T1000 (cell line): ENCODE measurements around the gene WASHC4.

Source experiments
- DNase-seq: peaks from one replicate; lab custom pipeline; 2025; ENCODE audit warnings: mixed read lengths; lab: John Stamatoyannopoulos, UW

WASHC4 gene, protein sequence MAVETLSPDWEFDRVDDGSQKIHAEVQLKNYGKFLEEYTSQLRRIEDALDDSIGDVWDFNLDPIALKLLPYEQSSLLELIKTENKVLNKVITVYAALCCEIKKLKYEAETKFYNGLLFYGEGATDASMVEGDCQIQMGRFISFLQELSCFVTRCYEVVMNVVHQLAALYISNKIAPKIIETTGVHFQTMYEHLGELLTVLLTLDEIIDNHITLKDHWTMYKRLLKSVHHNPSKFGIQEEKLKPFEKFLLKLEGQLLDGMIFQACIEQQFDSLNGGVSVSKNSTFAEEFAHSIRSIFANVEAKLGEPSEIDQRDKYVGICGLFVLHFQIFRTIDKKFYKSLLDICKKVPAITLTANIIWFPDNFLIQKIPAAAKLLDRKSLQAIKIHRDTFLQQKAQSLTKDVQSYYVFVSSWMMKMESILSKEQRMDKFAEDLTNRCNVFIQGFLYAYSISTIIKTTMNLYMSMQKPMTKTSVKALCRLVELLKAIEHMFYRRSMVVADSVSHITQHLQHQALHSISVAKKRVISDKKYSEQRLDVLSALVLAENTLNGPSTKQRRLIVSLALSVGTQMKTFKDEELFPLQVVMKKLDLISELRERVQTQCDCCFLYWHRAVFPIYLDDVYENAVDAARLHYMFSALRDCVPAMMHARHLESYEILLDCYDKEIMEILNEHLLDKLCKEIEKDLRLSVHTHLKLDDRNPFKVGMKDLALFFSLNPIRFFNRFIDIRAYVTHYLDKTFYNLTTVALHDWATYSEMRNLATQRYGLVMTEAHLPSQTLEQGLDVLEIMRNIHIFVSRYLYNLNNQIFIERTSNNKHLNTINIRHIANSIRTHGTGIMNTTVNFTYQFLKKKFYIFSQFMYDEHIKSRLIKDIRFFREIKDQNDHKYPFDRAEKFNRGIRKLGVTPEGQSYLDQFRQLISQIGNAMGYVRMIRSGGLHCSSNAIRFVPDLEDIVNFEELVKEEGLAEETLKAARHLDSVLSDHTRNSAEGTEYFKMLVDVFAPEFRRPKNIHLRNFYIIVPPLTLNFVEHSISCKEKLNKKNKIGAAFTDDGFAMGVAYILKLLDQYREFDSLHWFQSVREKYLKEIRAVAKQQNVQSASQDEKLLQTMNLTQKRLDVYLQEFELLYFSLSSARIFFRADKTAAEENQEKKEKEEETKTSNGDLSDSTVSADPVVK

DNA sequence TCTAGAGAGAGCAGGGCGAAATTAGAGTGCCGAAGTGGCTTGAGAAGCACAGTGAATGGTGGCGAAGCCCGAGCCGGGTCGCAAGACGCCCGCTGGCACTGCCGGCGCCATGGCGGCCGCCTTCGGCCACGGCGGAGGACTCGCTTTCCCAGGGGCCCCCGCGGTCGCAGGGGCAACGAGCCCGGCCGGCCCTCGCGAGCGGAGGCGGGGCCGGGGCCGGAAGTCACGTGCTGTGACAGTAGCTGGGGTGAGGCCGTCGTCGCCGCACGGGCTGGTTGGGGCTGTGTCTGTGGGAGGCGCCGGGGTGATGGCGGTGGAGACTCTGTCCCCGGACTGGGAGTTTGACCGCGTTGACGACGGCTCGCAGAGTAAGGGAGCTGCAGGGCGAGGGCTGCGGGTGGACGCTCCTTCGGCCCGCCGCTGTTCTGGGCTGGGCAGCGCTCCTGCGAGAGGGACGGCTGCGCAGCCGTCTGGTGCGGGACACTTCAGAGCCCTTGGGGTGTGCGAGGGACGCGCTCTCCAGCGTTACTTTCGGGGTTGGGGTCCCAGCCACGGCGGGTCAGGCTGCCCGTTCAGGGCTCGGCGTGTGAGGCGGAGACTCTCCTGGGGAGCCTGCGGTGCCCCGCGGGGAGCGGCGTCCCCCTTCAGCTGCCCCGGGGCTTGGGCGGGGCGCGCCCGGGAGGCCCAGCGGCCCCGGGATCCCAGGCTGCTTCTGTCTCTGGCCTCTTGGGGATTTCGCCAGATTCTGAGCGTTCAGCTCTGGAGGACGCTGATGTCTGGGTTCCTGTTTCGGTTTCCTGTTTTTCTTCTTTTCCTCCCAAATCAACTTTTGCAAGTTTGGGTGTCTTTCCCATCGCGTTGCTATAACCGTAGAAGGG, at the start of gene WASHC4:
Gene WASHC4 (plus strand): TSS at position 238 of the 878 bp plus-strand sequence. CDS start 70 bp downstream, at position 308.
- peak; percentile 84 for DNase-seq

DNA sequence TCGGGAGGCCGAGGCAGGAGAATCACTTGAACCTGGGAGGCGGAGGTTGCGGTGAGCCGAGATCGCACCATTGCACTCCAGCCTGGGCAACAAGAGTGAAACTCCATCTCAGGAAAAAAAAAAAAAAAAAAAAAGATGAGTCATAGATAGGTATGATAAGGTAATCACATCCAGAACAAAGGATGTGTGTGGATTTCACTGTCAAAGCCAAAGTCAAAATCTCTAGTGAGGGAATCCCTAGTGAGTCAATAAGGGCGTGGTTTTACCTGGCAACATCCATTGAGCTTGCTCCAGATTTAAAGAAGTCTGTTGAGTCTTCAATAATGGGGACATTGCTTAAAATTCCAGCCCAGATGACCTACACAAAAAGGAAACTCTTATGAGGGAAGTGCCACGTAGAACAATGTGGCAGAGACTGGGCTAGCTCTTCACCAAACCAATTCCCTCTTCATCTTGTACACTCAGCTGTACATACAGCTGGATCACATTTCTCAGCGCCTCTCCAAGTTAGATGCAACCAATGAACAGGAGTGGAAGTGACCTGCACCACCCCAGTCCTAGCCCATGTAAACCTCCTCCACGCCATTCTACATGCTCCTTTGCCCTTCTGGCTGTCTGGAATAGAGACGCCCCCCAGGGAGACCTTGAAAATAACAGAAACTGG, 46.7 kb upstream of the WASHC4 start:
- no peak for DNase-seq

DNA sequence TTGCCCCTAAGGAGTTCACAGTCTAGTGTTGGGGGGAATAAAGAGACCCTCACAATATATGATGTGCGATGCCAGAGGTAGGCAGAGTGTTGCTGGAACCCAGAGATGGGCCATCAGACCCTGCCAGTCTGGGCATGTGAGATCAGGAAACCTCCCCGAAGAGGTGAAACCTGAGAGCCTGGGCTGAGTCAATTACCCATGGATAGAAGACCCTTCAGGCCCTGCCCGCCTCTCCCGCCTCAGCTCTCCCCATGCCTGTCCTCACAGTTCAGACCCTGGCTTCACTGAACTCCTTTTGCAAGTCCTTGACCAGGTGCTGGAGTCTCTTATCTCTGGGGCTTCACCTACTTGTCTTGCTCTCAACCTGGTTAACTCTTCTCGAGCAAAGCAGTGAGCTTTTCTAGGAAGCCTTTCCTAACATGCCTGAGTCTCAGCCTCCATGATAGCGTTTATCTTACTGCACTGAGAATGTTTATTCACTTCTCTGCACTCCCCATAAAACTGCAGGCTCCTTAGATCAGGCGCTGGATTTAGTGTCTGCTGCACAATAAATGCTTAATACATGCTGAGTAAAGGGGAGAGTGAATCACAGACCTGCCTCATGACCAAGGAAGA, 42.9 kb upstream of the WASHC4 start:
- no peak for DNase-seq

DNA sequence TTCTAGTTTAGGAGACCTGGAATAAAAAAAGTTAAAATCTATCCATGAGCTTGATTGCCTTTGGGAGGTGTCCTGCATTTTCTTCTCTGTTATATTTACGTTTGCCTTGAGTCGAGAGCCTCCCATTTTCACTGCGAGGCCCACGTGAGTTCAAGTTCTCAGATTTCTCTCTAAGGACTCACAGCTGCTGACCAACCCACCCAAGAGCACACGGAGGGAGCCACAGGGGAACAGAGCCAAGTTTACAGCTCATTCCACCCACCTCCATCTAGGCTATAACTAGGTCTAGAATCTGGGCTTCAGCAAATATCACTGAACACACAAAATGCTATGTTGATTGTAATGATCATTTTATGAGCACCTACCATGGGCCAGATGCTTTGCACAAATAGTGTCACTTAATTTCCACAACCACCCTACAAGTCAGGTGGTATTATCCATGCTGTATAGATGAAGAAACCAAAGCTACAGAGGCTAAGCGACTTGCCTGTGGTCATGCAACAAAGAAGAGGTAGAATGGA, 40.0 kb upstream of the WASHC4 start:
- no peak for DNase-seq

DNA sequence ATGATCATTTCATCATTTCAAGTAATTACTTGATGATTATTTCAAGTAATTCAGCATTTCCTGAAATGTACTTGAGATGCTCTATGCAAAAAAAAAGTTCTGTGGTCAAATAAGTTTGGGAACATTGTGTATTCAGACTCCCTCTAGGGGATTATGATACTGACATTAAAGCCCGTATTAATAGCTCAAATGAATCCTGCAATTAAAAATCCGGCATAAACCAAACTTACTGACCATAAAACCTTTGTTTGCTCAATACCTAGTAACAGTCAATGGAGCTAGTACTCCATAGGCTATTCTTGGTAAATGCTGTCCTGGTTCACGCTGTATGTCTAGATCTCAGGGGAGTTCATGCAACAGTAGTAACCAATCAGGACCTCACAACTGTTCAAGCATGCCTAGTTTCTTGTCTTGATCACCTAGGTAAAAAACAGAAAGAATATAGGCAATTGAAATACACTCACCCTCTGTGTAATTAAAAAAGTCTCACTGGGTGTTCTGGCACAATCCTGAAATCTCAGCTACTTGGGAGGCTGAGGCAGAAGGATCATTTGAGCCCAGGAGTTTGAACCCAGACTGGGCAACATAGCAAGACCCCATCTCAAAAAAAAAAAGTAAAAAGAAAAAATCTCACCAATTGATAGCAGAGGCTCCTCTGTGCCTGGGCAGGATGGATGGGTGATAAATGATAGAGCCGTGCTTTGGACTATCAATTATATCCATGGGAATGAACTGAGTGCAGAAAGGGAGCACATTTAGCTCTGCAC, 37.4 kb upstream of the WASHC4 start:
- no peak for DNase-seq

DNA sequence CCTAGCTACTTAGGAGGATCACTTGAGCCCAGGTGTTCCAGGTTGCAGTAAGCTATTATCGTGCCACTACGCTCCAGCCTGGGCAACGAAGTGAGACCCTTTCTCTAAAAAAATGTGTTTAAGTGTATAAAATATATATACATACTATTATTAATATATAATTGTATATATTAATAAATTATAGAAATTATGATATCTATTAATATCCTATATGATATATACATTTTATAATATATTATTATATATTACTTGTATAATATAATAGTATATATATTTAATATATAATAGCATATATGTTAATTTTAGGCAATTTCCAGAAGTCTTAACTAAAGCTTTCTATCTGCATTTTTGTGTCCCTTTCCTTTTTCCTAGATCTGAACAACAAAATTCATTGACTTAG, 35.5 kb upstream of the WASHC4 start:
- no peak for DNase-seq

DNA sequence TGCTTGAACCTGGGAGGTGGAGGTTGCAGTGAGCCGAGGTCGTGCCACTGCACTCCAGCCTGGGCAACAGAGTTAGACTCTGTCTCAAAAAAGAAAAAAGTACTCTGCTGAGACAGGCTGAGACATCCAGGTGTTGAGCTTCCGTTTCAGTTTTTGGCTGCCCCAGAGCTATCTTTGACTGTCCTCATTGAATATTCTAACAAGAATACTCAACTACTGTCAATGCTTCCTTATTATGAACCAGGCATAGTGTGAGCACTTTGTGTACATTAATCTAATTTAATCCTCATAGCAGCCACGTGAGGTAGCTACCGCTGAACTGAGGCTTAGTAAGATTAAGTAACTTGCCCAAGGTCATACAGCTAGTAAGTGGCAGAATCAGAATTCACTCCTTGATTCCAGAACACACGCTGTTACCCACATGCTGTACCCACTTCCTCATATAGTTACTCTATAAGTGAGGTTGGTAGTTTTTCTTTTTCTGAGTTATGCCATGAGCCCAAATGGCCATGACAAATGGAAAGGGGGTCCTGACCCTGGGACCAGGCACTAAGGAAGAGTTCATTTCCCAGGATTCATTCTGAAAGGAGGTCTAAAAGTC, 34.5 kb upstream of the WASHC4 start:
- no peak for DNase-seq

DNA sequence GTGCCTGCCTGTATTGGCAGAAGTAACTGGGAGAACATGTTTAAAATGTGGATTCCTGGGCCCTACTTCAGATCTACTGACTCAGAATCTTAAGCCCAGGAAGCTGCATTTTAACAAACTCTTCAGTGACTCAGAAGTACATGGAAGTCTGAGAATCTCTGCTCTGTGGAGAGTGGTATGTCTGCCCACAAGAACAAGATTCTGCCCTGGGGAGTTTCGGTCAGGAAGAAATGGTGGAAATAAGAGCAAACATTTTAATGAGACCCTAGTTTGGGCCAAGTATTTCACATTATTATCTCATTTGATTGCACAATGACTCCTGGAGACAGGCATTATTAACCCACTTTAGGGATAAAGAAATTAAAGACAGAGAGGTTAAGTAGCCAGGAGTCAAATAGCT, 31.4 kb upstream of the WASHC4 start:
- no peak for DNase-seq

DNA sequence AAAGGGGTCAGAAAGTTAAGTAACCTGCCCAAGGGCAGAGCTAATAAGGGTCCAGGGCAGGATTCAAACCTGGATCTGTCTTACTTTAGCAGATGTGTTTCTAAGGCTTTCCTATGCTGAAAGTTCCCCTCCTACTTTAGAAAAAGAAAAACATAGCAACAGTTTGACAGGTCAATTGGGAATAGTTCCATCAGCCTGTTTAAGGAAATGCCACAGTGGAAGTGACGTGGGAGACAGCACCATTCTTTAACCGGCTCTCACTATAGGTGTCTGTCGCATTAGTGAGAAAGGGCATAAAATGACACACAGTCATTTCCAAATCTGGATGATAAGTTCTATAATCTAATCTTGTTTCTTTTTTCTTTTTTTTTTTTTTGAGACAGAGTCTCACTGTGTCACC, 30.6 kb upstream of the WASHC4 start:
- DNase-seq, result no peak

DNA sequence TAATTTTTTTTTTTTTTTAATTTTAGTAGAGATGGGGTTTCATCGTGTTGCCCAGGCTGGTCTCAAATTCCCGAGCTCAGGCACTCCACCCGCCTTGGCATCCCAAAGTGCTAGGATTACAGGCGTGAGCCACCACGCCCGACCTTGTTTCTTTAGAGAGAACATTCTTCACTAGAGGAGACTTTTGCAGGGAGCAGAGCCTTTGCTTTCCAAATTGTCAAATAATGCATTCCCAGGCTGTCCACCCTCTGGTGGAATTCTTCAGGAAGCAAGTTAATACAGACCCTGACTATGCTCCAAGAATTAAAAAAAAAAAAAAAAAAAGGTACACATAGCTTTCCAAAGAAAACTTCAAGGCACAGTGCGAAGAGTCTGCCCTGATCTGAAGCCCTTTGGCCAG, 30.1 kb upstream of the WASHC4 start:
- no peak for DNase-seq

DNA sequence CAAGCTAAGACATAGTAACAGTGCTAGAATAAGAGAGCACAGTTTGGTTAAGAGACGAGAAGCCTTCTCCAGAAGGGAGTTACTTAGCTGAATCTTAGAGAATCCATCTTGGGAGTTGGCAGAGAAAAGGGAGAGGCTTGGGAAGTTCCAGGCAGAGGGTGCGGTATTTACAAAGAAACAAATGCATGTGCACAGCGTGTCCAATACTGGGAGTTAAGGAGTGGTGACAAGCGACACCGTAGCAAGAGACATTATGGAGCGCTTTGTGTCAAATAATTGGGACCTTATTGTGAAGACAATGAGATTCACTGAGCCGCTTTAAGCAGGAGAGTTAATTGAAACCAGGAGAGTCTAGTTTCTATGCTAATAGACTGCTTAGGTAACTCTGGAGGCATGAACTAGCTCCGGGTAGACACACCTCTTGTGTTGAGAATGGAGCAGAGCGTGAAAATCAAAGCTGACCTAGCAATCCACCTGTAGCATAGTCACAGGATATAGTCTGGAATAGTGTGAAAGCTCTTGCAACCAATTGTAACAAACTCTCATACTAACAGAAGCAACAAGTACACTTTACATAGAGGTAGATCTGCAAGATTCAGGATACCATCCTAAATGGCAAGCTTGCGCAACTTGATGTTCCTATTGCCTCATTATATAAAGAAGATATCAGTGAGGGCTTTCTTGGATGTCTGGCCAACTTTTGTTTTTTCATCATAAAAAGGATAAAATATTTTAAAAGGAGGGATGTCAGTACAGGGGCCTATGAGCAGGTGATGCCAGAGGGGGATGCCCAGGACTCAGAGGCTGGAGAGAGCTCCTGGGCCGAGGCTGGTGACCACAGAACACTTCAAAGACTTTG, 28.6 kb upstream of the WASHC4 start:
- no peak for DNase-seq

DNA sequence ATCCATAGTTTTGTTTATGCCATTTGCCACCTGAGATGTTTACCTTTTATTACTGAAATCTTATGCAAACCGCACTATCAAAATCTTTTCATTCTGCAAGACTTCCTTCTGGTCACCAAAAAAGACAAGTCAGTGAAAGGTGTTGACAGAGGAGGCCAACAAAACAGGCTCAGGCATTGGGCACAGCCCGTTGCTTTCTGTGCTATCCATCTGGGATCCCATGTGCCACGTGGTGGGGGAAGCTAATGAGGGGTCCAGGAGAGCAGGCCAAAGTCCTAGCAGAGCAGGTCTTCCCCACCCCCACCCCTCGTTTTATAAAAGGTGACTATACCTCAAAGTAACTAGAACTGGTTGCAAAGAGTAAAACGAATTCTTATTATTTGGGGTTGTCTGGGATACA, 24.5 kb upstream of the WASHC4 start:
- no peak for DNase-seq

DNA sequence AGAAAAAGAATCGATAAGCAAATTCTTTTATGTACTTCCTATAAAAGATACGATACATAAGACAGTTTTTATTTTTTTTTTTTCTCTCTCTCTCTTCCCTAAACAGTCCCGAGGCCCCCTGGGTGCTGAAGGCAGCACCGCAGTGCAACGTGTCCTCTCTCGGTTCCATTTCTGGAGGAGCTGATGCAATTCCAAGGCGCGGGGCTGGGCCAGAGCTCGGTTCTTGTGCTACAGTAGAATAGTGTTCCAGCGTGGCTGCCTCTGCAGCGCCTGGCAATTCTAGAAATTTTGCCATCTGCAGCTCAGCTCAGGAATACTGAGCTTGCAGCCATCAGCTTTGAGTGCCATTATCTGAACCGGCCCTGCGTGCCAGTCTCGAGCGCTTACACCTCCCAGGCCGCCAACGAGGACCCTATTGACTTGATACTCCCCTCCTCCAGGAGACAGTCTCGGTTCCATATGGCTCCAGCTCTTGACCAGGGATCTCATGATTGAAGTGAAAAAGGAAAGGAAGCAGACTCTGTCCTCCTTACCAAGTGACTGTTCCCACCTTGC, 23.9 kb upstream of the WASHC4 start:
- DNase-seq, result no peak

DNA sequence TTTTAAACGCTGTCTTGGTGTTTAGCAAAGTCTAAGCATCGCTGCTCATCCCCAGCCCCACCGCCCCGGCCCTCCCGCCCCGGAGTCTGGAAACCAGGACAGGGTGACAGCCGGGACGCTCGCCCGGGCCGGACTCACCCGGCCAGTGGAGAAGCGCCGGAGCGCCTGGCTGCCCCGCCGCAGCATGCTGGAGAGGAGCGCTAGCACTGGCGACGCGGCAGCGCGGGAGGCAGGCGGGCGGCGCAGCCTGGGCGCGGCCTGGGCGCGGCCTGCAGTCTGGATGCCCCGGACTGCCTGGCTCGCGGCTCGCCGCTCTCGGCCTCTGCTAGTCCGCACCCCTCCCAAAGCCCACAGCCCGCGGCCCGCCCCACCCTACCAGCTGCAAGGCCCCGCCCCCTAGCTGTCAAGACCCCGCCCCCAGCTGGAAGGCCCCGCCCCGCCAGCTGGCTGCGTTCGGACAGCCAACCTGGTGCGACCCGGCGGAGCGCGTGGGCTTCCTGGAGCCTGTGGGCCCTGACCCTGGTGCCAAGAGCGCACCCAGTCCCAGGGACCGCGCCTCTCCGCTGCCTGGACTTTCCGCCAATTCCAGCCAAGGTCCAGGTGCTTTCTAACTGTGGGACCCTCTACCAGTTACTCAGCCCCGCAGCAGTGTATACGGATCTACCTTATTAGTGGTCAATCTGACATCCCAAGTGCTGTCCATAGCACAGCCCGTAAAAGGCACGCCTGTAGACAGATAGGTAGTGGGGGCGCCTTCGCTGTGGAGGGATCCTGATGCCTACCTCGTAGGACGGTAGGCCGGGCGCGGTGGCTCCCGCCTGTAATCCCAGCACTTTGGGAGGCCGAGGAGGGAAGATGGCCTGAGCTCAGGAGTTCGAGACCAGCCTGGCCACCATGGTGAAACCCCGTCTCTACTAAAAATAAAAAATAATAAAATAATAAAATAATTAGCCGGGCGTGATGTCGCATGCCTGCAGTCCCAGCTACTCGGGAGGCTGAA, 23.0 kb upstream of the WASHC4 start, which contains the start of gene ALDH1L2:
Gene ALDH1L2 (minus strand): TSS at position 208 of the 1,000 bp plus-strand sequence. CDS start 22 bp downstream, at position 186.
- peak; percentile 66 for DNase-seq

DNA sequence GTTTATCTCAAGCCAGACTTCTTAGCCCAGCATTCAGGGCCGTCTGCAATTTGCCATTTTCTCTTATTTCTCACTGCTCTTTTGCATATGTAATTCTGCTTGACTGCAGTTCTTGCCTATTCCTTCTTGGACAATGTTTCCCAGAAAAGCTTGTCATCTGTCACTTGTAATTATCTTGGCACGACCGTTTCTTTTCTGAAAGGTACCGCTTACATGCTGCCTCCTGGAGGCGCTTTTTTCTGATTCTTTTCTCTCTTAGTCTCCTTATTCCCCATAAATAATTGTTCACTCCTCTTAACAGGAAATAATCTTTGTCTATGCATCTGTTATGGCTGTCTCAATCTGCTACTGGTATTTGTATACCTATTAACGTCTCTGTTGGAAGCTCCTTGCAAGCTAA, 22.0 kb upstream of the WASHC4 start:
- no peak for DNase-seq

DNA sequence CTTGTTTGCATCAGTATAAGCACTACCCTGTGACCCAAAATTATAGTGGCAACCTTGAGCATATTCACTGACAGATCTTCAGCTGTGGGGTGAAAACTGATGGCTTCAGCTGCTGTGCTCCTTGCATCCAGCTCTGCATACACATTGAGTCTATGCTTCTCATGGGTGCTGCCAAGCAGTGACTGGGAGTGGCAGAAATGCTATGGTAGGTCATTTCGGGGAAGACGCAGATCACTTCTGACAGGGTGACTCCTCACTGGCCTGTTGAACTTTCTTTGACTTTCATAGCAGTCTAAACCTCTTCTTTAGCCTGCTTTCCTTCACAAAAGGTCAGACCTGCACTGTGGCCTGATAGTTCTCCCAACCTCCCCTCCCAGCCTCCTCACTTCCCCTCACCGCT, 17.7 kb upstream of the WASHC4 start:
- DNase-seq, result no peak
